GM12864 (cell line): ENCODE measurements around the gene MRPL49.
A peak's percentile ranks its signal among the peaks of the same experiment; 100 is the strongest.

Source experiments
- DNase-seq: peaks from one replicate; pipeline ENCODE4 v3.0.0-alpha.2; 2011; ENCODE audit warnings: low read depth
- H3K4me3 ChIP-seq: 2 replicates; pipeline ENCODE4 v1.5.1; 2011; ENCODE audit warnings: mild to moderate bottlenecking, low read depth, low read length, control low read depth
- TF ChIP-seq, protein P1 (sequence below): IDR thresholded peaks from 2 replicates; pipeline ENCODE4 v1.5.1; 2011; ENCODE audit warnings: low read depth, mild to moderate bottlenecking, moderate library complexity, low read length, control low read depth, inconsistent platforms; ENCODE audit errors: missing control alignments

Gene MRPL49

GRCh38 chr11:65109231-65110198 is 12.6 kb upstream of the MRPL49 start:
- no peak for DNase-seq
- TF ChIP-seq, protein P1, sequence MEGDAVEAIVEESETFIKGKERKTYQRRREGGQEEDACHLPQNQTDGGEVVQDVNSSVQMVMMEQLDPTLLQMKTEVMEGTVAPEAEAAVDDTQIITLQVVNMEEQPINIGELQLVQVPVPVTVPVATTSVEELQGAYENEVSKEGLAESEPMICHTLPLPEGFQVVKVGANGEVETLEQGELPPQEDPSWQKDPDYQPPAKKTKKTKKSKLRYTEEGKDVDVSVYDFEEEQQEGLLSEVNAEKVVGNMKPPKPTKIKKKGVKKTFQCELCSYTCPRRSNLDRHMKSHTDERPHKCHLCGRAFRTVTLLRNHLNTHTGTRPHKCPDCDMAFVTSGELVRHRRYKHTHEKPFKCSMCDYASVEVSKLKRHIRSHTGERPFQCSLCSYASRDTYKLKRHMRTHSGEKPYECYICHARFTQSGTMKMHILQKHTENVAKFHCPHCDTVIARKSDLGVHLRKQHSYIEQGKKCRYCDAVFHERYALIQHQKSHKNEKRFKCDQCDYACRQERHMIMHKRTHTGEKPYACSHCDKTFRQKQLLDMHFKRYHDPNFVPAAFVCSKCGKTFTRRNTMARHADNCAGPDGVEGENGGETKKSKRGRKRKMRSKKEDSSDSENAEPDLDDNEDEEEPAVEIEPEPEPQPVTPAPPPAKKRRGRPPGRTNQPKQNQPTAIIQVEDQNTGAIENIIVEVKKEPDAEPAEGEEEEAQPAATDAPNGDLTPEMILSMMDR, result no peak
- no peak overlapping the region for H3K4me3 ChIP-seq

DNA sequence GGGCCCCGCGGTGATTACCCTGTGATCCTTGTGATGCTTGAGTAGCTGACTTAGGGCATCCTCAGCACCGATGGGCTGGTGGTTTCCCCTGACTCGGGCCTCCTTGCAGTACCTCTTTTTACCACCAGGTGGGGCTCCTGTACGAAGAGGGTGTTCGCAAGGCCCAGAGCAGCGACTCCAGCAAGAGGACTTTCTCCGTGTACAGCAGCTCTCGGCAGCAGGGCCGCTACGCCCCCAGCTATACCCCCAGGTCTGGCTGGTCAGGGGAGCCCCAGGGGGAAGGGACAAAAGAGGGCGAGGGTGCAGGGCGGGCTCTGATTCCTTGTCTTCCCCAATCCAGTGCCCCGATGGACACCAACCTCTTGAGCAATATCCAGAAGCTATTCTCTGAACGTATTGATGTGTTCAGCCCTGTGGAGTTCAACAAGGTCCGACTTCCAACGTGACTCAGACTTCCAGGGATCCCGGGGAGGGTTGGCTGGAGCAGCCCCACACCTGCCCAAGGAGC is 11.7 kb upstream of the MRPL49 start:
- no peak overlapping the region for H3K4me3 ChIP-seq
- DNase-seq, result peak; percentile 61
- TF ChIP-seq, protein P1, result peak; percentile 98

DNA sequence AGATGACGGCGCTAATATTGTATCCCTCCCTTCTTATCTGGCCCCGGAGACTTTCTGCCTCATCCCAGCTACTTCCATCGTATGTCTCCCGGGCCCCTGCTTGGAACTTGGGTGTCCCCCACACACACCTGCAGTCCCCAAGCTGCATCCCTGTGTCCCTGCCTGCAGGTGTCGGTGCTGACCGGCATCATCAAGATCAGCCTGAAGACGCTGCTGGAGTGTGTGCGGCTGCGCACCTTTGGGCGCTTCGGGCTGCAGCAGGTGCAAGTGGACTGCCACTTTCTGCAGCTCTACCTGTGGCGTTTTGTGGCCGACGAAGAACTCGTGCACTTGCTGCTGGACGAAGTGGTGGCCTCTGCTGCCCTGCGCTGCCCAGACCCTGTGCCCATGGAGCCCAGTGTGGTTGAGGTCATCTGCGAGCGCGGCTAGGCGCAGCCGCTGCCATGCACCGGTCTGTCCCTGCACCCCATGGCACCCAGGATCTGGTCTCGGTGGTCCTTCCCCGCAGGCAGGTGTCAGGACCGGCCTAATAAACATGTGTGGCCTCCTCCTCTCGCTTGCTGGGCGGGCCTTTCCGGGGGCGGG is 10.9 kb upstream of the MRPL49 start:
- TF ChIP-seq, protein P1, result no peak
- no peak for DNase-seq
- H3K4me3 ChIP-seq, result no peak overlapping the region

GRCh38 chr11:65111744-65112545 is 10.2 kb upstream of the MRPL49 start, which contains the start of gene TM7SF2:
Gene TM7SF2, plus strand, starts transcription at chr11:65111872. Its CDS starts 144 bp downstream, at chr11:65112016.
- peak within 1 kb of the TSS; percentile 76 for H3K4me3 ChIP-seq
- TF ChIP-seq, protein P1, result no peak
- DNase-seq, result peak; percentile 79

DNA sequence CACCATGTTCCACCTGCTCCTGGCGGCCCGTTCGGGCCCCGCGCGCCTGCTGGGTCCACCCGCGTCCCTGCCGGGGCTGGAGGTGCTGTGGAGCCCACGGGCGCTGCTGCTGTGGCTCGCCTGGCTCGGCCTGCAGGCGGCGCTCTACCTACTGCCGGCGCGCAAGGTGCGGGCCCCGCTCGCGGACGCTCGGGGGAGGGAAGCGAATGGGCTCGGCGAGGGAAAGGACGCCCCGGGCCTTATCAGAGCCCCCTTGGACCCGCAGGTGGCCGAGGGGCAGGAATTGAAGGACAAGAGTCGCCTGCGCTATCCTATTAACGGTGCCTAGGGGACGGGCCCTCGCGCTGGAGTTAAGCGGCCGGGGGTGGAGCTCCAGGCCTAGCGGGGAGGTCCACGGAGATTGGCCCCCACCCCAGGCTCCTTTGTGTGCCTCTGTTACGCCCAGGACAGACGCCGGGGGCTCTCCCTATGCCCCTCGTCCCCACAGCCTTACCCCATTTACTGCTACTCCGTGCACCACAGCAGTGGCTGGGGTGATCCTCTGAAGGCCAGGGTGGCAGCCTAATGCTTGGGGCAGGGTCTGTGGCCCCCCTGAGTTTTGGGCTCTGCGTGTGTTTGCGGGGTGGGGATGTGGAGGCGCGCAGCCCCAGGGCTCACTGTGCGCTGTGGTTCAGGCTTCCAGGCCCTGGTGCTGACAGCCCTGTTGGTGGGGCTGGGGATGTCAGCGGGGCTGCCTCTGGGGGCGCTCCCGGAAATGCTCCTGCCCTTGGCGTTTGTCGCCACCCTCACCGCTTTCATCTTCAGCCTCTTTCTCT is 9.4 kb upstream of the MRPL49 start:
- H3K4me3 ChIP-seq, result peak overlapping the region; percentile 76
- no peak for DNase-seq
- TF ChIP-seq, protein P1, result peak; percentile 87

DNA sequence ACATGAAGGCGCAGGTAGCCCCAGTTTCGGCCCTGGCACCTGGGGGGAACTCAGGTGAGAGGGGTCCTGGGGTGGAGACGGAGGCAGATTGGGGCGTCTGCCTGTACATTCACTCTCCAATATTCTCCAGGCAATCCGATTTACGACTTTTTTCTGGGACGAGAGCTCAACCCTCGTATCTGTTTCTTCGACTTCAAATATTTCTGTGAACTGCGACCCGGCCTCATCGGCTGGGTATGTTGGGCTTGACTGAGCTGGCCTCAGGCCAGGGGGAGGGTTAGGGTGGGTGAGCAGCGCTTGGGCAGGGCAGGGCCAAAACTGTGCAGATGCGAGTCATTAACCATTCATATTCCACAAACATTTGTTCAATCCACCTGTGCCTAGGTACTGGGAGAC is 8.8 kb upstream of the MRPL49 start:
- no peak for DNase-seq
- TF ChIP-seq, protein P1, result no peak
- H3K4me3 ChIP-seq, result peak overlapping the region; percentile 76
